Measurements from ENCODE around the gene CD3G.

Gene CD3G

GRCh38 chr11:118321386-118322082, 22.6 kb upstream of the CD3G start:
- no peak for TF ChIP-seq CTCF (IDR thresholded peaks at IDR 0.05; ENCODE audit: insufficient read depth, low read depth, low read length, missing control alignments)
- no peak overlapping the region for H3K4me3 ChIP-seq (ENCODE audit: low read depth, low read length)
- DNase-seq (ENCODE audit: low read depth), result peak; percentile 49

GRCh38 chr11:118322721-118323120, 21.4 kb upstream of the CD3G start:
- DNase-seq (ENCODE audit: low read depth), result no peak
- H3K4me3 ChIP-seq (ENCODE audit: low read depth, low read length), result no peak overlapping the region
- TF ChIP-seq CTCF (IDR thresholded peaks at IDR 0.05; ENCODE audit: insufficient read depth, low read depth, low read length, missing control alignments), result no peak

- no peak for DNase-seq (ENCODE audit: low read depth)
- TF ChIP-seq CTCF (IDR thresholded peaks at IDR 0.05; ENCODE audit: insufficient read depth, low read depth, low read length, missing control alignments), result no peak
- H3K4me3 ChIP-seq (ENCODE audit: low read depth, low read length), result no peak overlapping the region
Measured at GRCh38 chr11:118325283-118325682, 18.9 kb upstream of the CD3G start.

GRCh38 chr11:118328745-118329144, 15.4 kb upstream of the CD3G start:
- no peak for TF ChIP-seq CTCF (IDR thresholded peaks at IDR 0.05; ENCODE audit: insufficient read depth, low read depth, low read length, missing control alignments)
- no peak for DNase-seq (ENCODE audit: low read depth)
- no peak overlapping the region for H3K4me3 ChIP-seq (ENCODE audit: low read depth, low read length)

GRCh38 chr11:118334745-118335144, 9.4 kb upstream of the CD3G start:
- no peak for TF ChIP-seq CTCF (IDR thresholded peaks at IDR 0.05; ENCODE audit: insufficient read depth, low read depth, low read length, missing control alignments)
- H3K4me3 ChIP-seq (ENCODE audit: low read depth, low read length), result no peak overlapping the region
- DNase-seq (ENCODE audit: low read depth), result peak; percentile 17

GRCh38 chr11:118338637-118339061, 5.5 kb upstream of the CD3G start:
- no peak overlapping the region for H3K4me3 ChIP-seq (ENCODE audit: low read depth, low read length)
- DNase-seq (ENCODE audit: low read depth), result peak; percentile 61
- no peak for TF ChIP-seq CTCF (IDR thresholded peaks at IDR 0.05; ENCODE audit: insufficient read depth, low read depth, low read length, missing control alignments)

Data from GM12865 (cell line).